Prostate gland (tissue), 2 donors: Measurements from ENCODE around the gene PASK.
"Not testable (repeated sequence)": the region's sequence is repeated elsewhere in the genome, so short reads cannot be mapped to it uniquely, and the experiment has no call there.

ENCODE experiments used
- CTCF ChIP-seq, 4 experiments: fragments of 200-600 bp in 2 of 4; fragments of 450-650 bp in 2 of 4; sonication (generic) in 2 of 4; IDR thresholded peaks; 1 replicate in 3 of 4; 2 replicates in 1 of 4; pipeline ENCODE4 v1.5.1; 2016 to 2019; ENCODE audit warnings: antibody characterized with exemption in 4 of 4, mild to moderate bottlenecking in 2 of 4, moderate library complexity in 2 of 4
- POLR2A ChIP-seq: fragments of 450-650 bp; IDR thresholded peaks from one replicate; pipeline ENCODE4 v1.6.1; 2016; ENCODE audit warnings: antibody characterized with exemption, mild to moderate bottlenecking
- POLR2AphosphoS5 ChIP-seq: sonication (generic); formaldehyde crosslinking; IDR thresholded peaks from one replicate; pipeline ENCODE4 v1.6.1; 2017; ENCODE audit warnings: antibody characterized with exemption

GRCh38 chr2:241093133-241093781 lies 56.0 kb downstream of the PASK start:
- not testable (repeated sequence) for TF ChIP-seq CTCF (IDR thresholded peaks at IDR 0.05); POLR2A
- TF ChIP-seq POLR2AphosphoS5, result peak; percentile 82
